ENCODE data around the gene FTSJ3. TPM values are rescaled to one million over a fixed set of nuclear protein-coding genes. Genes with fewer than 3 reads are reported as not detected.

The FTSJ3 gene
- total and polyA plus RNA-seq, 2 experiments from 2014 or later = 29.2 to 61.5 TPM

DNA sequence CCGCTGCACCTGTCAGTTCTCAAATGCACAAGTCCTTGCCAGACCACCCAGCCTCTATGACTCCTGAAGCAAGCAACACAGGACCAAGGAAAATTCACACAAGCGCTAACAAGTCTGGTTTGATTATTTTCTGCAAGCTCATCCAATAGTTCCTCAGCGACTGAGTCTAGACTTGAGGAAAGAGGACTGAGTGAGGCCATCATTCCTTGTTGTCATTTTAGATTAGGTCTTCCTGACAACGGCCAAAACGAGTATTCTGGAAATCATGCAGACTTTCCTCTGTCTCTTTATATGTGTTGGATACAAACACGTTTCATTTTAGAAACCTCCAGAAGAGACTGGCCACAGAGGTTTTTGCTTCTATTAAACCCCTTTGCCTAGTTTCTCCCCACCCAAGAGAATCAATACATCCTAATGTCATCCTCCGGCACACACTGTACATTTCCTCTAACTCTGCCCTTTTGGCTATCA lies 54.6 kb downstream of the FTSJ3 start:
- H3K9me3 Mint-ChIP-seq = no peaks in the 10 kb centered on the region; the same call in 2 of the 3 replicates
- peak overlapping the region; percentile 64 for H3K27ac ChIP-seq (ENCODE audit: low read depth)
- peaks cover 14% of the 10 kb centered on the region for H3K27me3 Mint-ChIP-seq (ENCODE audit: insufficient read depth, low read depth, poor library complexity)
- peaks cover 6% of the 10 kb centered on the region; the same call in 1 of the 2 replicates for H3K36me3 ChIP-seq (ENCODE audit: insufficient read depth)
- peak overlapping the region; percentile 100 for H3K27ac Mint-ChIP-seq
- peak overlapping the region; percentile 99 for H3K4me3 ChIP-seq
- H4K20me1 ChIP-seq (replicated peaks; ENCODE audit: insufficient read depth) = peaks cover 65% of the 10 kb centered on the region
- peak overlapping the region; percentile 86 for H3K4me2 ChIP-seq
- peaks cover 22% of the 10 kb centered on the region for H3K4me1 ChIP-seq (ENCODE audit: insufficient read depth)
- H3K4me1 Mint-ChIP-seq = peaks cover 20% of the 10 kb centered on the region
- peaks cover 25% of the 10 kb centered on the region; the same call in 2 of the 3 replicates for H3K36me3 Mint-ChIP-seq (ENCODE audit: low read depth)
- peaks cover 90% of the 10 kb centered on the region for H3K79me2 ChIP-seq (replicated peaks; ENCODE audit: insufficient read depth)
- no peaks in the 10 kb centered on the region for H3K27me3 ChIP-seq (ENCODE audit: insufficient read depth)
- H3K4me3 Mint-ChIP-seq = peak overlapping the region; percentile 95
- peak overlapping the region; percentile 39; the same call in 1 of the 2 replicates for H2AFZ ChIP-seq
- TF ChIP-seq EZH2 (IDR thresholded peaks at IDR 0.05; ENCODE audit: low read depth, unreplicated experiment) = no peak
- TF ChIP-seq NANOG (IDR thresholded peaks at IDR 0.05; ENCODE audit: borderline replicate concordance) = no peak
- H3F3A ChIP-seq (replicated peaks; ENCODE audit: low read depth) = no peaks in the 10 kb centered on the region; the same call in 1 of the 2 replicates
- DNase-seq (ENCODE audit: low spot score) (peak; percentile 9), ATAC-seq (no peak)
- H3K9me2 ChIP-seq (ENCODE audit: insufficient read depth) = no peaks in the 10 kb centered on the region

Other genes with a start within 250 kb of the FTSJ3 start
- gene TACO1, start 226.8 kb downstream of the FTSJ3 start, total RNA-seq (2014; rRNA removed; shearing (Covaris generic)) = 10.6 and 15.4 TPM in 2 replicates
- 19.9 and 21.9 TPM in 2 replicates for gene TACO1, start 226.8 kb downstream of the FTSJ3 start, polyA plus RNA-seq (2016; fragmentation: Nextera tagmentation; extraction: Ambion mirVana)
- gene MAP3K3, start 205.2 kb downstream of the FTSJ3 start, total RNA-seq (2014; rRNA removed; shearing (Covaris generic)) = 22.2 and 24.6 TPM in 2 replicates
- gene MAP3K3, start 205.2 kb downstream of the FTSJ3 start, polyA plus RNA-seq (2016; fragmentation: Nextera tagmentation; extraction: Ambion mirVana) = 6.1 and 7.3 TPM in 2 replicates
- 98.8 and 119 TPM in 2 replicates for gene LIMD2, start 127.5 kb downstream of the FTSJ3 start, total RNA-seq (2014; rRNA removed; shearing (Covaris generic))
- 105 and 107 TPM in 2 replicates for gene LIMD2, start 127.5 kb downstream of the FTSJ3 start, polyA plus RNA-seq (2016; fragmentation: Nextera tagmentation; extraction: Ambion mirVana)
- gene STRADA, start 85.9 kb downstream of the FTSJ3 start, total RNA-seq (2014; rRNA removed; shearing (Covaris generic)) = 21.2 and 28.8 TPM in 2 replicates
- 17.8 and 18.0 TPM in 2 replicates for gene STRADA, start 85.9 kb downstream of the FTSJ3 start, polyA plus RNA-seq (2016; fragmentation: Nextera tagmentation; extraction: Ambion mirVana)
- 56.4 and 61.9 TPM in 2 replicates for gene CCDC47, start 54.1 kb downstream of the FTSJ3 start, total RNA-seq (2014; rRNA removed; shearing (Covaris generic))
- 31.5 and 38.5 TPM in 2 replicates for gene CCDC47, start 54.1 kb downstream of the FTSJ3 start, polyA plus RNA-seq (2016; fragmentation: Nextera tagmentation; extraction: Ambion mirVana)
- 101 TPM in 2 replicates for gene DDX42, start 53.5 kb downstream of the FTSJ3 start, total RNA-seq (2014; rRNA removed; shearing (Covaris generic))
- 50.9 and 57.8 TPM in 2 replicates for gene DDX42, start 53.5 kb downstream of the FTSJ3 start, polyA plus RNA-seq (2016; fragmentation: Nextera tagmentation; extraction: Ambion mirVana)
- gene PSMC5, start 232 bp downstream of the FTSJ3 start, total RNA-seq (2014; rRNA removed; shearing (Covaris generic)) = 93.1 and 105 TPM in 2 replicates
- 186 and 199 TPM in 2 replicates for gene PSMC5, start 232 bp downstream of the FTSJ3 start, polyA plus RNA-seq (2016; fragmentation: Nextera tagmentation; extraction: Ambion mirVana)
- gene SMARCD2, start 15.0 kb upstream of the FTSJ3 start, total RNA-seq (2014; rRNA removed; shearing (Covaris generic)) = 121 and 133 TPM in 2 replicates
- 34.9 and 36.4 TPM in 2 replicates for gene SMARCD2, start 15.0 kb upstream of the FTSJ3 start, polyA plus RNA-seq (2016; fragmentation: Nextera tagmentation; extraction: Ambion mirVana)
- gene CSH2, start 46.0 kb upstream of the FTSJ3 start, total RNA-seq (2014; rRNA removed; shearing (Covaris generic)) = not detected in 2 replicates
- gene CSH2, start 46.0 kb upstream of the FTSJ3 start, polyA plus RNA-seq (2016; fragmentation: Nextera tagmentation; extraction: Ambion mirVana) = 0.37 and 0.43 TPM in 2 replicates
- 0.27 and 0.59 TPM in 2 replicates for gene GH2, start 54.3 kb upstream of the FTSJ3 start, total RNA-seq (2014; rRNA removed; shearing (Covaris generic))
- 2.3 TPM in 2 replicates for gene GH2, start 54.3 kb upstream of the FTSJ3 start, polyA plus RNA-seq (2016; fragmentation: Nextera tagmentation; extraction: Ambion mirVana)
- not detected in 2 replicates for gene CSH1, start 68.9 kb upstream of the FTSJ3 start, total RNA-seq (2014; rRNA removed; shearing (Covaris generic))
- gene CSH1, start 68.9 kb upstream of the FTSJ3 start, polyA plus RNA-seq (2016; fragmentation: Nextera tagmentation; extraction: Ambion mirVana) = 0.68 TPM in 1 of 2 replicates, not detected in the other
- gene CSHL1, start 83.6 kb upstream of the FTSJ3 start, total RNA-seq (2014; rRNA removed; shearing (Covaris generic)) = not detected in 2 replicates
- gene CSHL1, start 83.6 kb upstream of the FTSJ3 start, polyA plus RNA-seq (2016; fragmentation: Nextera tagmentation; extraction: Ambion mirVana) = 0.44 TPM in 1 of 2 replicates, not detected in the other
- not detected in 2 replicates for gene GH1, start 91.2 kb upstream of the FTSJ3 start, total RNA-seq (2014; rRNA removed; shearing (Covaris generic))
- gene GH1, start 91.2 kb upstream of the FTSJ3 start, polyA plus RNA-seq (2016; fragmentation: Nextera tagmentation; extraction: Ambion mirVana) = 0.57 TPM in 1 of 2 replicates, not detected in the other
- 1.3 and 3.0 TPM in 2 replicates for gene CD79B, start 104.7 kb upstream of the FTSJ3 start, total RNA-seq (2014; rRNA removed; shearing (Covaris generic))
- gene CD79B, start 104.7 kb upstream of the FTSJ3 start, polyA plus RNA-seq (2016; fragmentation: Nextera tagmentation; extraction: Ambion mirVana) = 1.5 and 2.5 TPM in 2 replicates
- gene SCN4A, start 145.3 kb upstream of the FTSJ3 start, total RNA-seq (2014; rRNA removed; shearing (Covaris generic)) = 7.9 and 8.5 TPM in 2 replicates
- gene SCN4A, start 145.3 kb upstream of the FTSJ3 start, polyA plus RNA-seq (2016; fragmentation: Nextera tagmentation; extraction: Ambion mirVana) = 2.3 and 2.5 TPM in 2 replicates
- 0.74 and 1.3 TPM in 2 replicates for gene PRR29, start 170.7 kb upstream of the FTSJ3 start, total RNA-seq (2014; rRNA removed; shearing (Covaris generic))
- gene PRR29, start 170.7 kb upstream of the FTSJ3 start, polyA plus RNA-seq (2016; fragmentation: Nextera tagmentation; extraction: Ambion mirVana) = 0.24 and 0.66 TPM in 2 replicates
- gene ICAM2, start 193.0 kb upstream of the FTSJ3 start, total RNA-seq (2014; rRNA removed; shearing (Covaris generic)) = 0.31 and 0.58 TPM in 2 replicates
- gene ICAM2, start 193.0 kb upstream of the FTSJ3 start, polyA plus RNA-seq (2016; fragmentation: Nextera tagmentation; extraction: Ambion mirVana) = 0.57 and 0.86 TPM in 2 replicates